GM23338 (cell line): ENCODE measurements around the gene MT1H. TPM values are rescaled to one million over a fixed set of nuclear protein-coding genes. Genes with fewer than 3 reads are reported as not detected.

Experiments
- ATAC-seq: fragments of 200-7000 bp; cut with Tn5 transposase; 3 replicates; pipeline ENCODE4 v1.9.1; 2020
- DNase-seq: peaks from one replicate; pipeline ENCODE4 v3.0.0-alpha.2; 2015; ENCODE audit warnings: low spot score
- H2AFZ ChIP-seq: fragments of 200-600 bp; sonication (generic); 2 replicates; pipeline ENCODE4 v1.8.0; 2016; ENCODE audit warnings: antibody characterized with exemption, mild to moderate bottlenecking, moderate library complexity
- H3F3A ChIP-seq: fragments of 200-600 bp; sonication (generic); replicated peaks from 2 replicates; pipeline ENCODE4 v1.8.0; 2017; ENCODE audit warnings: antibody characterized with exemption, mixed run types, low read depth
- H3K27ac ChIP-seq: fragments of 200-600 bp; sonication (generic); 2 replicates; pipeline ENCODE4 v1.6.1; 2016; ENCODE audit warnings: low read depth
- H3K27me3 ChIP-seq: fragments of 200-600 bp; sonication (generic); 2 replicates; pipeline ENCODE4 v1.8.0; 2016; ENCODE audit warnings: mild to moderate bottlenecking, mixed run types, moderate library complexity; ENCODE audit not compliant: insufficient read depth
- H3K36me3 ChIP-seq: fragments of 200-600 bp; sonication (generic); 2 replicates; pipeline ENCODE4 v1.8.0; 2016; ENCODE audit warnings: mild to moderate bottlenecking; ENCODE audit not compliant: insufficient read depth
- H3K4me1 ChIP-seq: fragments of 200-600 bp; sonication (generic); 2 replicates; pipeline ENCODE4 v1.8.0; 2016; ENCODE audit warnings: mild to moderate bottlenecking, moderate library complexity; ENCODE audit not compliant: insufficient read depth
- H3K4me2 ChIP-seq: fragments of 200-600 bp; sonication (generic); 2 replicates; pipeline ENCODE4 v1.7.1; 2017; ENCODE audit warnings: mixed run types
- H3K4me3 ChIP-seq: fragments of 200-600 bp; sonication (generic); 2 replicates; pipeline ENCODE4 v1.6.1; 2016; ENCODE audit warnings: mixed run types
- H3K79me2 ChIP-seq: fragments of 200-600 bp; sonication (generic); replicated peaks from 2 replicates; pipeline ENCODE4 v1.8.0; 2017; ENCODE audit warnings: mild to moderate bottlenecking; ENCODE audit not compliant: insufficient read depth
- H3K9me2 ChIP-seq: fragments of 200-600 bp; sonication (generic); 2 replicates; pipeline ENCODE4 v1.8.0; 2017; ENCODE audit not compliant: insufficient read depth
- H4K20me1 ChIP-seq: fragments of 200-600 bp; sonication (generic); replicated peaks from 2 replicates; pipeline ENCODE4 v1.8.0; 2017; ENCODE audit warnings: mild to moderate bottlenecking; ENCODE audit not compliant: insufficient read depth
- H3K27ac Mint-ChIP-seq: 2 replicates; pipeline ENCODE4 v1.8.0; 2020; ENCODE audit warnings: inconsistent platforms, mild to moderate bottlenecking, moderate library complexity, mixed read lengths
- H3K27me3 Mint-ChIP-seq: 3 replicates; pipeline ENCODE4 v1.8.0; 2022; ENCODE audit warnings: low read depth, mild to moderate bottlenecking, moderate library complexity, mixed read lengths, inconsistent platforms; ENCODE audit not compliant: insufficient read depth, poor library complexity
- H3K36me3 Mint-ChIP-seq: 3 replicates; pipeline ENCODE4 v1.8.0; 2021; ENCODE audit warnings: low read depth, mild to moderate bottlenecking, inconsistent platforms, moderate library complexity, mixed read lengths
- H3K4me1 Mint-ChIP-seq: 3 replicates; pipeline ENCODE4 v1.8.0; 2020; ENCODE audit warnings: mild to moderate bottlenecking, inconsistent platforms, mixed read lengths
- H3K4me3 Mint-ChIP-seq: 3 replicates; pipeline ENCODE4 v1.8.0; 2021; ENCODE audit warnings: moderate library complexity, mild to moderate bottlenecking, inconsistent platforms, mixed read lengths
- H3K9me3 Mint-ChIP-seq: 3 replicates; pipeline ENCODE4 v1.8.0; 2020; ENCODE audit warnings: moderate library complexity, mild to moderate bottlenecking, inconsistent platforms, mixed read lengths
- CREB1 ChIP-seq: fragments of 250-450 bp; sonication (Bioruptor Pico); IDR thresholded peaks from 2 replicates; pipeline ENCODE4 v1.5.0; 2020; ENCODE audit warnings: low read depth, mild to moderate bottlenecking, moderate library complexity
- CTCF ChIP-seq, 2 experiments: fragments of 200-600 bp in 1 of 2; sonication (generic) in 1 of 2; conservative IDR thresholded peaks; 2 replicates each; pipeline versions ENCODE4 v1.5.1 to v1.6.1; 2016 to 2017; ENCODE audit warnings: antibody characterized with exemption in 2 of 2, low read depth in 2 of 2, mild to moderate bottlenecking in 2 of 2, moderate library complexity in 1 of 2
- ETS1 ChIP-seq: IDR thresholded peaks from 2 replicates; pipeline ENCODE4 v1.6.1; 2016; ENCODE audit warnings: antibody characterized with exemption
- EZH2 ChIP-seq: fragments of 200-600 bp; sonication (generic); IDR thresholded peaks from one replicate; pipeline ENCODE4 v1.8.0; 2017; ENCODE audit warnings: antibody characterized with exemption, mild to moderate bottlenecking, low read depth; ENCODE audit not compliant: unreplicated experiment
- EZH2phosphoT487 ChIP-seq: fragments of 200-600 bp; sonication (generic); IDR thresholded peaks from one replicate; pipeline ENCODE4 v1.8.1; 2018; ENCODE audit warnings: antibody characterized with exemption; ENCODE audit not compliant: unreplicated experiment
- JUNB ChIP-seq: IDR thresholded peaks from one replicate; pipeline ENCODE4 v1.6.1; 2016; ENCODE audit warnings: antibody characterized with exemption; ENCODE audit not compliant: unreplicated experiment
- NANOG ChIP-seq: IDR thresholded peaks from 2 replicates; pipeline ENCODE4 v1.6.1; 2016; ENCODE audit warnings: antibody characterized with exemption, borderline replicate concordance
- POLR2AphosphoS5 ChIP-seq: IDR thresholded peaks from 2 replicates; pipeline ENCODE4 v1.6.1; 2016; ENCODE audit warnings: antibody characterized with exemption, low read depth
- REST ChIP-seq: IDR thresholded peaks from one replicate; pipeline ENCODE4 v1.6.1; 2018; ENCODE audit warnings: antibody characterized with exemption; ENCODE audit not compliant: unreplicated experiment
- STAT1 ChIP-seq: IDR thresholded peaks from one replicate; pipeline ENCODE4 v1.6.1; 2016; ENCODE audit warnings: antibody characterized with exemption; ENCODE audit not compliant: unreplicated experiment
- ZNF114 ChIP-seq: fragments of 250-450 bp; sonication (Bioruptor Pico); IDR thresholded peaks from 2 replicates; pipeline ENCODE4 v1.5.0; 2020; ENCODE audit warnings: mild to moderate bottlenecking, moderate library complexity
- ZNF331 ChIP-seq: fragments of 250-450 bp; sonication (Bioruptor Pico); IDR thresholded peaks from 2 replicates; pipeline ENCODE4 v1.5.0; 2020; ENCODE audit warnings: low read depth, mild to moderate bottlenecking, moderate library complexity
- ZNF462 ChIP-seq: fragments of 250-450 bp; sonication (Bioruptor Pico); IDR thresholded peaks from 2 replicates; pipeline ENCODE4 v1.5.0; 2020; ENCODE audit warnings: mild to moderate bottlenecking, moderate library complexity
- polyA plus RNA-seq: library from polyadenylated mRNA; unstranded; fragments of >200 nt; fragmentation: Nextera tagmentation; extraction: Ambion mirVana; gene quantifications from 2 replicates; pipeline ENCODE4 v1.2.1, GENCODE V29; 2016
- total RNA-seq: library from RNA; depleted of rRNA; stranded (reverse); fragments of >200 nt; shearing (Covaris generic); gene quantifications from 2 replicates; pipeline ENCODE4 v1.2.3, GENCODE V29; 2014

Gene MT1H
- total and polyA plus RNA-seq, 2 experiments from 2014 or later, result 52.3 to 425 TPM

- no peak for ATAC-seq
- no peak overlapping the region for H3K4me3 ChIP-seq
- no peak overlapping the region for H3K27ac ChIP-seq
- no peak overlapping the region for H3K4me2 ChIP-seq
- H3F3A ChIP-seq, result peaks cover 14% of the 10 kb centered on the region
- peaks cover 24% of the 10 kb centered on the region for H3K27me3 ChIP-seq
- no peaks in the 10 kb centered on the region for H3K9me2 ChIP-seq
- H3K27me3 Mint-ChIP-seq, result peaks cover 45% of the 10 kb centered on the region
- no peak for DNase-seq
- H3K4me1 Mint-ChIP-seq, result peaks cover 47% of the 10 kb centered on the region
- peaks cover 48% of the 10 kb centered on the region for H3K4me1 ChIP-seq
- H3K79me2 ChIP-seq, result peaks cover 14% of the 10 kb centered on the region
- no peaks in the 10 kb centered on the region for H3K9me3 Mint-ChIP-seq
- peaks cover 16% of the 10 kb centered on the region for H3K36me3 Mint-ChIP-seq
- no peaks in the 10 kb centered on the region for H3K36me3 ChIP-seq
- no peak overlapping the region for H2AFZ ChIP-seq
- no peaks in the 10 kb centered on the region for H4K20me1 ChIP-seq
- TF ChIP-seq ETS1, result no peak
- TF ChIP-seq REST, result no peak
- TF ChIP-seq POLR2AphosphoS5, result no peak
- TF ChIP-seq NANOG, result no peak
- no peak for TF ChIP-seq CREB1 (CRISPR knock-in tag)
- no peak for TF ChIP-seq CTCF (conservative IDR thresholded peaks at IDR 0.05; ENCODE audit: low read depth in 2 of 2)
- no peak for TF ChIP-seq EZH2
- no peak for TF ChIP-seq EZH2phosphoT487
- no peak for TF ChIP-seq ZNF114 (CRISPR knock-in tag)
- no peak for TF ChIP-seq STAT1
- no peak for TF ChIP-seq JUNB
- TF ChIP-seq ZNF462, result no peak
- no peak for TF ChIP-seq ZNF331 (CRISPR knock-in tag)
- no peak overlapping the region for H3K27ac Mint-ChIP-seq
- H3K4me3 Mint-ChIP-seq, result no peak overlapping the region
Observed at GRCh38 chr16:56679078-56679730, 9.6 kb downstream of the MT1H start.
